ENCODE measurements around the gene LNX1.

LNX1 gene

GRCh38 chr4:53601251-53601764 is 10.0 kb upstream of the LNX1 start:
- in situ Hi-C loops (cut with HindIII; ENCODE audit: low sequenced_read_pairs): no loop called here

GRCh38 chr4:53599632-53600031 is 8.3 kb upstream of the LNX1 start:
- in situ Hi-C loops (cut with HindIII; ENCODE audit: low sequenced_read_pairs): no loop called here

GRCh38 chr4:53598901-53599300 is 7.6 kb upstream of the LNX1 start:
- in situ Hi-C loops (cut with HindIII; ENCODE audit: low sequenced_read_pairs): no loop called here

- in situ Hi-C loops (cut with HindIII; ENCODE audit: low sequenced_read_pairs): no loop called here
Observed at GRCh38 chr4:53598483-53598882, 7.2 kb upstream of the LNX1 start.

GRCh38 chr4:53596901-53597300 is 5.6 kb upstream of the LNX1 start:
- in situ Hi-C loops (cut with HindIII; ENCODE audit: low sequenced_read_pairs): no loop called here

- in situ Hi-C loops (cut with HindIII; ENCODE audit: low sequenced_read_pairs): no loop called here
Observed at GRCh38 chr4:53595834-53596233, 4.5 kb upstream of the LNX1 start.

GRCh38 chr4:53595204-53595603 is 3.9 kb upstream of the LNX1 start:
- in situ Hi-C loops (cut with HindIII; ENCODE audit: low sequenced_read_pairs): no loop called here

GRCh38 chr4:53593765-53594164 is 2.5 kb upstream of the LNX1 start:
- in situ Hi-C loops (cut with HindIII; ENCODE audit: low sequenced_read_pairs): no loop called here

- in situ Hi-C loops (cut with HindIII; ENCODE audit: low sequenced_read_pairs): no loop called here
Observed at GRCh38 chr4:53592686-53593501, 1.6 kb upstream of the LNX1 start.

- in situ Hi-C loops (cut with HindIII; ENCODE audit: low sequenced_read_pairs): no loop called here
Observed at GRCh38 chr4:53592122-53592521, 836 bp upstream of the LNX1 start.

GRCh38 chr4:53590187-53590586 is 1.1 kb downstream of the LNX1 start:
- in situ Hi-C loops (cut with HindIII; ENCODE audit: low sequenced_read_pairs): no loop called here

GRCh38 chr4:53589511-53589910 is 1.8 kb downstream of the LNX1 start:
- in situ Hi-C loops (cut with HindIII; ENCODE audit: low sequenced_read_pairs): no loop called here

- in situ Hi-C loops (cut with HindIII; ENCODE audit: low sequenced_read_pairs): no loop called here
Observed at GRCh38 chr4:53587135-53587534, 4.2 kb downstream of the LNX1 start.

GRCh38 chr4:53586121-53586816 is 5.0 kb downstream of the LNX1 start:
- in situ Hi-C loops (cut with HindIII; ENCODE audit: low sequenced_read_pairs): no loop called here

GRCh38 chr4:53584658-53585057 is 6.6 kb downstream of the LNX1 start:
- in situ Hi-C loops (cut with HindIII; ENCODE audit: low sequenced_read_pairs): no loop called here

GRCh38 chr4:53583513-53583912 is 7.8 kb downstream of the LNX1 start:
- in situ Hi-C loops (cut with HindIII; ENCODE audit: low sequenced_read_pairs): no loop called here

GRCh38 chr4:53582194-53582593 is 9.1 kb downstream of the LNX1 start:
- in situ Hi-C loops (cut with HindIII; ENCODE audit: low sequenced_read_pairs): no loop called here

GRCh38 chr4:53580274-53580673 is 11.0 kb downstream of the LNX1 start:
- in situ Hi-C loops (cut with HindIII; ENCODE audit: low sequenced_read_pairs): no loop called here

GRCh38 chr4:53579826-53580225 is 11.5 kb downstream of the LNX1 start:
- in situ Hi-C loops (cut with HindIII; ENCODE audit: low sequenced_read_pairs): no loop called here

GRCh38 chr4:53576676-53577372 is 14.5 kb downstream of the LNX1 start:
- in situ Hi-C loops (cut with HindIII; ENCODE audit: low sequenced_read_pairs): no loop called here

GRCh38 chr4:53576071-53576617 is 15.1 kb downstream of the LNX1 start:
- in situ Hi-C loops (cut with HindIII; ENCODE audit: low sequenced_read_pairs): no loop called here
